HG03039 (cell line): ENCODE measurements around the gene MACROH2A1.

Experiments used
- ATAC-seq: cut with Tn5 transposase; IDR thresholded peaks from one replicate; pipeline ENCODE4 v1.9.1; 2021; ENCODE audit warnings: mild to moderate bottlenecking, moderate library complexity; ENCODE audit not compliant: unreplicated experiment

The MACROH2A1 gene

GRCh38 chr5:135436951-135437418, 38.0 kb upstream of the MACROH2A1 start:
- no peak for ATAC-seq

- no peak for ATAC-seq
Measured at GRCh38 chr5:135435467-135436330, 36.7 kb upstream of the MACROH2A1 start.

GRCh38 chr5:135434591-135435466, 35.8 kb upstream of the MACROH2A1 start:
- no peak for ATAC-seq

- ATAC-seq = no peak
Measured at GRCh38 chr5:135433681-135434426, 34.8 kb upstream of the MACROH2A1 start.

GRCh38 chr5:135432113-135432512, 33.1 kb upstream of the MACROH2A1 start:
- no peak for ATAC-seq

- no peak for ATAC-seq
Measured at GRCh38 chr5:135430135-135430437, 31.1 kb upstream of the MACROH2A1 start.

- no peak for ATAC-seq
Measured at GRCh38 chr5:135429301-135430134, 30.5 kb upstream of the MACROH2A1 start.

GRCh38 chr5:135428586-135428985, 29.6 kb upstream of the MACROH2A1 start:
- no peak for ATAC-seq

- ATAC-seq = peak; percentile 82
Measured at GRCh38 chr5:135426102-135427082, 27.4 kb upstream of the MACROH2A1 start.

- ATAC-seq = no peak
Measured at GRCh38 chr5:135425641-135426040, 26.6 kb upstream of the MACROH2A1 start.

GRCh38 chr5:135423846-135424168, 24.8 kb upstream of the MACROH2A1 start:
- no peak for ATAC-seq

GRCh38 chr5:135423146-135423845, 24.3 kb upstream of the MACROH2A1 start:
- no peak for ATAC-seq

GRCh38 chr5:135422419-135422818, 23.4 kb upstream of the MACROH2A1 start:
- no peak for ATAC-seq

GRCh38 chr5:135417083-135417482, 18.1 kb upstream of the MACROH2A1 start:
- no peak for ATAC-seq

- ATAC-seq = no peak
Measured at GRCh38 chr5:135405082-135405481, 6.1 kb upstream of the MACROH2A1 start.

GRCh38 chr5:135402031-135402430, 3.0 kb upstream of the MACROH2A1 start:
- ATAC-seq = no peak

- no peak for ATAC-seq
Measured at GRCh38 chr5:135400866-135401265, 1.8 kb upstream of the MACROH2A1 start.

GRCh38 chr5:135399794-135400542, 937 bp upstream of the MACROH2A1 start:
- ATAC-seq = no peak
